Kidney (tissue), 14 donors: ENCODE data around the gene GALNT12. TPM values are rescaled to one million over a fixed set of nuclear protein-coding genes. Genes with fewer than 3 reads are reported as not detected.

Experiments
- DNase-seq, 5 donors: peaks; one replicate each; pipeline ENCODE4 v3.0.0-alpha.2; 2013 to 2020
- FAIRE-seq: peaks from 2 replicates; lab custom pipeline; 2012; peaks lifted over from hg19 to GRCh38; lab: Jason Lieb, UNC
- H3K27ac ChIP-seq, 2 donors: one replicate each; pipeline ENCODE4 v1.7.0; 2013; ENCODE audit warnings: low read depth in 2 of 2, low read length in 2 of 2, inconsistent platforms in 1 of 2
- H3K27me3 ChIP-seq: one replicate; pipeline ENCODE4 v1.7.1; 2013; ENCODE audit warnings: low read length, inconsistent platforms; ENCODE audit not compliant: control insufficient read depth, insufficient read depth
- H3K36me3 ChIP-seq, 3 donors: one replicate each; pipeline versions ENCODE4 v1.7.0 to v1.7.1; 2013; ENCODE audit warnings: low read length in 3 of 3, control low read depth in 1 of 3, inconsistent platforms in 1 of 3; ENCODE audit not compliant: insufficient read depth in 3 of 3, control insufficient read depth in 2 of 3
- H3K4me1 ChIP-seq, 3 donors: one replicate each; pipeline versions ENCODE4 v1.7.0 to v1.7.1; 2013; ENCODE audit warnings: low read length in 3 of 3, inconsistent platforms in 1 of 3, low read depth in 1 of 3; ENCODE audit not compliant: control insufficient read depth in 2 of 3, insufficient read depth in 2 of 3
- H3K4me3 ChIP-seq, 3 donors: one replicate each; pipeline versions ENCODE4 v1.7.0 to v1.8.1; 2013; ENCODE audit warnings: low read length in 3 of 3, control low read depth in 1 of 3, inconsistent platforms in 1 of 3
- H3K9ac ChIP-seq, 3 donors: one replicate each; pipeline versions ENCODE4 v1.7.0 to v1.7.1; 2013; ENCODE audit warnings: low read length in 3 of 3, control low read depth in 1 of 3, inconsistent platforms in 1 of 3
- H3K9me3 ChIP-seq, 3 donors: one replicate each; pipeline versions ENCODE4 v1.7.0 to v1.7.1; 2013; ENCODE audit warnings: low read length in 3 of 3, control low read depth in 1 of 3, inconsistent platforms in 1 of 3; ENCODE audit not compliant: control insufficient read depth in 2 of 3, insufficient read depth in 1 of 3
- intact Hi-C: fragments of 100-400 bp; cut with DNase I; formaldehyde crosslinking; loops from one replicate; pipeline ENCODE4 v1.11.1; 2022
- polyA plus RNA-seq: library from polyadenylated mRNA; stranded (reverse); fragments of 350-450 nt; fragmentation: Illumina TruSeq; extraction: RNeasy Lipid Tissue Mini Kit (QIAGEN cat#74804); gene quantifications from one replicate; pipeline ENCODE4 v1.2.3, GENCODE V29; 2014; ENCODE audit warnings: low read depth, low replicate concordance; ENCODE audit not compliant: insufficient read depth
- total RNA-seq: library from RNA; stranded (reverse); fragmentation: NEBNext Ultra II Directional; extraction: Animal tissue kit (Norgen Biotek cat#: 25700); gene quantifications from one replicate; pipeline ENCODE4 v1.2.1, GENCODE V29; 2021
- TF ChIP-seq, protein P1 (sequence below): IDR thresholded peaks from 3 replicates; pipeline ENCODE4 v1.5.1; 2012; ENCODE audit warnings: mild to moderate bottlenecking, moderate library complexity, borderline replicate concordance; ENCODE audit not compliant: insufficient read depth; ENCODE audit errors: extremely low read depth
- donor health status: control.
- donor health status: control.
- donor health status: control.
- donor health status: control.
- donor health status: control.
- donor health status: DM: yes; HTN: yes; CAD: no.
- donor health status: Normal renal cell carcinoma (clear cell type).

Gene GALNT12
- total and polyA plus RNA-seq, 2 donors from 2014 or later, result 3.6 to 10.8 TPM

DNA sequence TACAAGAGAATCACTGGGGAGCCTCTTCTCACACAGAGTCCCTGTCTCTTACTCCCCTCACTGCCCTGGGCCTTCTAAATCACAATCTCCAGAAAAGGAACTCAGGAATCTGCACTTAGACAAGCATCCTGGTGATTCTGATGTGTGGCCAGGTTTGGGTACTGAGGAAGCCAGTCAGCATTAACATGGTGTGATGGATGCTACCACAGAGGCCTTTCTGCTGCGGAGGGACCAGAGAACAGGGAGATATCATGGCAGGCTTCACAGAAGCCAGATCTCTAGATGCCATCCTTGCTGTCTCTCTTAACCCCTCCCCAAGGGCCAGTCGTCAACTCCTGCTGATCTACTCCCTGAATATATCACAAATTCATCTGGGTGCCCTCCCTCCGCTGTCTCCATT lies 12.7 kb upstream of the GALNT12 start:
- intact Hi-C loops, result no loop called here
- H3K27me3 ChIP-seq, result no peaks in the 10 kb centered on the region
- no peak overlapping the region for H3K9ac ChIP-seq
- FAIRE-seq (no peak), DNase-seq (peak in 1 of 5 donors; percentile 28)
- no peaks in the 10 kb centered on the region for H3K9me3 ChIP-seq
- H3K4me1 ChIP-seq, result peaks cover 5 to 34% (median 26%) of the 10 kb centered on the region in 3 donors
- no peak overlapping the region for H3K27ac ChIP-seq
- no peaks in the 10 kb centered on the region for H3K36me3 ChIP-seq
- peak overlapping the region in 1 of 3 donors; percentile 60 for H3K4me3 ChIP-seq
- TF ChIP-seq, protein P1, sequence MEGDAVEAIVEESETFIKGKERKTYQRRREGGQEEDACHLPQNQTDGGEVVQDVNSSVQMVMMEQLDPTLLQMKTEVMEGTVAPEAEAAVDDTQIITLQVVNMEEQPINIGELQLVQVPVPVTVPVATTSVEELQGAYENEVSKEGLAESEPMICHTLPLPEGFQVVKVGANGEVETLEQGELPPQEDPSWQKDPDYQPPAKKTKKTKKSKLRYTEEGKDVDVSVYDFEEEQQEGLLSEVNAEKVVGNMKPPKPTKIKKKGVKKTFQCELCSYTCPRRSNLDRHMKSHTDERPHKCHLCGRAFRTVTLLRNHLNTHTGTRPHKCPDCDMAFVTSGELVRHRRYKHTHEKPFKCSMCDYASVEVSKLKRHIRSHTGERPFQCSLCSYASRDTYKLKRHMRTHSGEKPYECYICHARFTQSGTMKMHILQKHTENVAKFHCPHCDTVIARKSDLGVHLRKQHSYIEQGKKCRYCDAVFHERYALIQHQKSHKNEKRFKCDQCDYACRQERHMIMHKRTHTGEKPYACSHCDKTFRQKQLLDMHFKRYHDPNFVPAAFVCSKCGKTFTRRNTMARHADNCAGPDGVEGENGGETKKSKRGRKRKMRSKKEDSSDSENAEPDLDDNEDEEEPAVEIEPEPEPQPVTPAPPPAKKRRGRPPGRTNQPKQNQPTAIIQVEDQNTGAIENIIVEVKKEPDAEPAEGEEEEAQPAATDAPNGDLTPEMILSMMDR, result no peak

DNA sequence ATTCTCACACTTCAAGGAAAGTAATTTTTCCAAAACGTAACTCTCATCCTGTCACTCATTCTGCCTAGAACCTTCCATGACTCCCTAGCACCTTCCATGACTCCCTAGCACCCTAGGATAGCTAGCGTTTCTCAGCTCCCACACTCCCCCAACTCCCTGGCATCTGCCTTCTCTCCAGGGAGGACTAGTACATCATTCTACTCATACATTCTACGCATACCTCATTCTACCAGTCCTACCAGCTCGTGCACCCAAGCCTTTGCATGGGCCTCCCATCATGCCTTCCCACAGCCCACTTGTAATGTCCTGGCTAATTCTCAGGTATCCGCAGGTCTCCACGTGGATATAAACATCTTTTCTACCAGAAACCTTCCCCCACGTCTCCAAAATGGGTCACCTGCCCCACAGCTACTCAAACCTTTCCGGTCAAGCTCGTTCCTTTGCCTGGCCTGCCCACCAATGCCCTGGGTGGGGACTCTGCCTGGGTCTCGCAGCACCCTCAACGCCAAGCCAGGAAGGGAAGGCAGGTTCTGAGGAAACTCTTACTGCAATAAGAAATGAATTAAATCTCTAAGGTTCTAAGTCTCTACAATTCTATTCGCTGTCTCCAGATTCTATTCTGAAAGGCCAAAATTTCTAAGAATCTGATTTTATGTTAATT lies 12.0 kb upstream of the GALNT12 start:
- Histone ChIP-seq H3K4me3 (peak overlapping the region; percentile 46 to 60 (median 53)), H3K36me3 (no peaks in the 10 kb centered on the region), H3K27me3 (no peaks in the 10 kb centered on the region), H3K27ac (peak overlapping the region; percentile 9 to 42), H3K4me1 (peaks cover 5 to 34% (median 26%) of the 10 kb centered on the region in 3 donors), H3K9ac (peak overlapping the region; percentile 22 to 65 (median 49)), H3K9me3 (no peaks in the 10 kb centered on the region)
- FAIRE-seq (no peak), DNase-seq (peak in 1 of 5 donors; percentile 45)
- intact Hi-C loops, result no loop called here
- TF ChIP-seq, protein P1, result no peak

DNA sequence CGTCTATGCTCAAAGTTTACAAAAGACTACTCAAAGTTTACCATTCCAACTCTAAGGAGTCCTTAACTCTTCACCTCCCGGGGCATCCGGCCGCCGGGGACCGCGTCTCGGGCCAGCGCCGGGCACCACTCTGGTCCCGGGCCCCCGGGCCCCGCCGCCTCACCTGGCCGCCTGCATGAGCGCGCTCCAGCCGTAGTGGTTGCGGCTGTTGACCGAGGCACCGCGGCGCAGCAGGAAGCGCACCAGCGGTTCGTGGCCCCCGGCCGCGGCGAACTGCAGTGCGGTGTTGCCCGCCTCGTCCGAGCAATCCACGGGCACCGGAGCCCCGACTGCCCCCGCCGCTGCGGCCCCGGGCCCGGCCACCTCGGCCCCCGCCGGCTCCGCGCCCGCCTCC lies 11.5 kb upstream of the GALNT12 start:
- H3K9me3 ChIP-seq, result no peaks in the 10 kb centered on the region
- peak overlapping the region; percentile 22 to 65 (median 49) for H3K9ac ChIP-seq
- H3K4me1 ChIP-seq, result peaks cover 5 to 29% (median 21%) of the 10 kb centered on the region in 3 donors
- H3K36me3 ChIP-seq, result no peaks in the 10 kb centered on the region
- H3K4me3 ChIP-seq, result peak overlapping the region; percentile 46 to 60 (median 53)
- TF ChIP-seq, protein P1, result no peak
- H3K27ac ChIP-seq, result peak overlapping the region; percentile 9 to 42
- no peaks in the 10 kb centered on the region for H3K27me3 ChIP-seq
- DNase-seq, result peak; percentile 49 to 84 (median 64)
- no peak for FAIRE-seq
- intact Hi-C loops, result no loop called here
